IMR-90 (cell line): ENCODE data around the gene EIF2A. TPM values are rescaled to one million over a fixed set of nuclear protein-coding genes. Genes with fewer than 3 reads are reported as not detected.

Experiments used
- ATAC-seq: fragments of 200-7000 bp; cut with Tn5 transposase; 2 replicates; pipeline ENCODE4 v1.9.1; 2020; ENCODE audit warnings: low read depth, mild to moderate bottlenecking, moderate library complexity
- BruUV-seq: library from RNA; stranded (reverse); fragments of 400-500 nt; replicated peaks from 2 replicates; lab custom pipeline; 2021; lab: Mats Ljungman, UMichigan
- CTCF ChIA-PET: fragments of 300-600 bp; formaldehyde crosslinking; extraction: SDS; loops from one replicate; lab custom pipeline; 2021; ENCODE audit warnings: antibody characterized with exemption; lab: Yijun Ruan, JAX
- POLR2A ChIA-PET: fragments of 300-600 bp; sonication (Branson Sonifier 250); formaldehyde crosslinking; loops from one replicate; lab custom pipeline; 2022; ENCODE audit warnings: antibody characterized with exemption; ENCODE audit not compliant: unreplicated experiment; lab: Charles Lee
- DNase-seq: peaks from one replicate; pipeline ENCODE4 v3.0.0; 2013
- H2AFZ ChIP-seq: replicated peaks from 2 replicates; pipeline ENCODE3; 2013; ENCODE audit warnings: low read length, mild to moderate bottlenecking; ENCODE audit not compliant: poor library complexity
- H2AK5ac ChIP-seq: 2 replicates; pipeline ENCODE4 v1.6.1; 2013; ENCODE audit warnings: low read depth, low read length, inconsistent platforms
- H2AK9ac ChIP-seq: replicated peaks from 2 replicates; pipeline ENCODE3; 2013; ENCODE audit warnings: mild to moderate bottlenecking, low read depth, low read length, moderate library complexity; ENCODE audit not compliant: poor library complexity
- H2BK120ac ChIP-seq: 2 replicates; pipeline ENCODE4 v1.6.1; 2013; ENCODE audit warnings: low read depth, low read length, inconsistent platforms
- H2BK15ac ChIP-seq: 3 replicates; pipeline ENCODE4 v1.6.1; 2013; ENCODE audit warnings: low read depth, low read length, inconsistent platforms
- H2BK20ac ChIP-seq: 2 replicates; pipeline ENCODE4 v1.6.1; 2013; ENCODE audit warnings: low read depth, mild to moderate bottlenecking, inconsistent platforms, low read length, moderate library complexity
- H2BK5ac ChIP-seq: 2 replicates; pipeline ENCODE4 v1.6.1; 2013; ENCODE audit warnings: mild to moderate bottlenecking, low read depth, low read length, inconsistent platforms; ENCODE audit not compliant: poor library complexity, severe bottlenecking
- H3K14ac ChIP-seq: replicated peaks from 2 replicates; pipeline ENCODE4 v1.6.1; 2013; ENCODE audit warnings: low read depth, low read length, inconsistent platforms
- H3K18ac ChIP-seq: 2 replicates; pipeline ENCODE4 v1.6.1; 2013; ENCODE audit warnings: low read depth, low read length, control low read depth
- H3K23ac ChIP-seq: 2 replicates; pipeline ENCODE4 v1.6.1; 2013; ENCODE audit warnings: low read depth, low read length, inconsistent platforms
- H3K27ac ChIP-seq: 2 replicates; pipeline ENCODE4 v1.5.1; 2013; ENCODE audit warnings: mild to moderate bottlenecking, control low read depth, low read length; ENCODE audit not compliant: insufficient read depth
- H3K27me3 ChIP-seq: 2 replicates; pipeline ENCODE4 v1.6.1; 2013; ENCODE audit warnings: low read length; ENCODE audit not compliant: control insufficient read depth, insufficient read depth
- H3K36me3 ChIP-seq: 2 replicates; pipeline ENCODE4 v1.6.1; 2013; ENCODE audit warnings: low read length, mixed read lengths; ENCODE audit not compliant: control insufficient read depth, insufficient read depth
- H3K4ac ChIP-seq: 2 replicates; pipeline ENCODE4 v1.6.1; 2013; ENCODE audit warnings: low read depth, low read length, inconsistent platforms
- H3K4me1 ChIP-seq: 2 replicates; pipeline ENCODE4 v1.6.1; 2013; ENCODE audit warnings: low read length, mixed read lengths; ENCODE audit not compliant: control insufficient read depth, insufficient read depth
- H3K4me2 ChIP-seq: 2 replicates; pipeline ENCODE4 v1.6.1; 2013; ENCODE audit warnings: low read depth, mild to moderate bottlenecking, control low read depth, low read length, moderate library complexity
- H3K4me3 ChIP-seq: 2 replicates; pipeline ENCODE4 v1.5.1; 2013; ENCODE audit warnings: low read depth, mild to moderate bottlenecking, control low read depth, low read length, moderate library complexity; ENCODE audit not compliant: insufficient read depth
- H3K56ac ChIP-seq: 2 replicates; pipeline ENCODE4 v1.6.1; 2013; ENCODE audit warnings: low read length, inconsistent platforms; ENCODE audit not compliant: insufficient read depth; ENCODE audit errors: extremely low read depth
- H3K79me1 ChIP-seq, 2 experiments: 2 replicates each; pipeline ENCODE4 v1.6.1; 2013; ENCODE audit warnings: low read length in 2 of 2, inconsistent platforms in 1 of 2, low read depth in 1 of 2
- H3K9ac ChIP-seq: 2 replicates; pipeline ENCODE4 v1.6.1; 2013; ENCODE audit warnings: low read depth, low read length, control low read depth
- H3K9me1 ChIP-seq: 2 replicates; pipeline ENCODE4 v1.6.1; 2013; ENCODE audit warnings: low read length, inconsistent platforms; ENCODE audit not compliant: insufficient read depth
- H3K9me3 ChIP-seq: 2 replicates; pipeline ENCODE4 v1.6.1; 2013; ENCODE audit warnings: low read length; ENCODE audit not compliant: control insufficient read depth, insufficient read depth
- H4K20me1 ChIP-seq: 2 replicates; pipeline ENCODE4 v1.6.1; 2013; ENCODE audit warnings: low read length, inconsistent platforms; ENCODE audit not compliant: insufficient read depth
- H4K5ac ChIP-seq: 2 replicates; pipeline ENCODE4 v1.6.1; 2013; ENCODE audit warnings: mild to moderate bottlenecking, low read depth, low read length, control low read depth
- H4K8ac ChIP-seq, 2 experiments: 2 replicates each; pipeline ENCODE4 v1.6.1; 2013; ENCODE audit warnings: low read depth in 2 of 2, low read length in 2 of 2, control low read depth in 1 of 2, inconsistent platforms in 1 of 2
- H4K91ac ChIP-seq: 2 replicates; pipeline ENCODE4 v1.6.1; 2013; ENCODE audit warnings: low read depth, low read length, inconsistent platforms; ENCODE audit not compliant: insufficient read depth
- CHD1 ChIP-seq: IDR thresholded peaks from 2 replicates; pipeline ENCODE4 v1.6.1; 2012; ENCODE audit warnings: low read depth, low read length, improper control_type of control experiment
- CTCF ChIP-seq: conservative IDR thresholded peaks from 2 replicates; pipeline ENCODE4 v1.5.1; 2012; ENCODE audit warnings: mild to moderate bottlenecking, low read depth, low read length, improper control_type of control experiment
- ELK1 ChIP-seq: fragments of 150-350 bp; IDR thresholded peaks from 2 replicates; pipeline ENCODE4 v1.6.1; 2016; ENCODE audit warnings: low read depth, mild to moderate bottlenecking, low read length, moderate library complexity, borderline replicate concordance
- FOS ChIP-seq: fragments of 150-350 bp; IDR thresholded peaks from 2 replicates; pipeline ENCODE4 v1.6.1; 2016; ENCODE audit warnings: low read depth, low read length
- MAFK ChIP-seq: IDR thresholded peaks from 2 replicates; pipeline ENCODE4 v1.6.1; 2012; ENCODE audit warnings: low read depth, low read length, improper control_type of control experiment
- MAZ ChIP-seq: IDR thresholded peaks from 2 replicates; pipeline ENCODE4 v1.6.1; 2012; ENCODE audit warnings: low read depth, mild to moderate bottlenecking, low read length, improper control_type of control experiment, moderate library complexity, borderline replicate concordance
- MXI1 ChIP-seq: IDR thresholded peaks from 2 replicates; pipeline ENCODE4 v1.6.1; 2012; ENCODE audit warnings: low read depth, mild to moderate bottlenecking, low read length, moderate library complexity, borderline replicate concordance
- NFE2L2 ChIP-seq: fragments of 150-350 bp; IDR thresholded peaks from 2 replicates; pipeline ENCODE4 v1.6.1; 2016; ENCODE audit warnings: low read depth, mild to moderate bottlenecking, low read length
- POLR2A ChIP-seq: IDR thresholded peaks from 2 replicates; pipeline ENCODE4 v1.6.1; 2012; ENCODE audit warnings: mild to moderate bottlenecking, low read depth, low read length
- RAD21 ChIP-seq: IDR thresholded peaks from 2 replicates; pipeline ENCODE4 v1.6.1; 2012; ENCODE audit warnings: low read length, improper control_type of control experiment
- RCOR1 ChIP-seq: IDR thresholded peaks from 2 replicates; pipeline ENCODE4 v1.6.1; 2012; ENCODE audit warnings: mild to moderate bottlenecking, low read length, improper control_type of control experiment; ENCODE audit not compliant: insufficient replicate concordance
- RFX5 ChIP-seq: IDR thresholded peaks from 2 replicates; pipeline ENCODE4 v1.8.0; 2012; ENCODE audit warnings: low read depth, mild to moderate bottlenecking, low read length, moderate library complexity
- SMC3 ChIP-seq: fragments of 150-350 bp; IDR thresholded peaks from 2 replicates; pipeline ENCODE4 v1.6.1; 2016; ENCODE audit warnings: low read depth, mild to moderate bottlenecking, antibody characterized with exemption, low read length, moderate library complexity
- WGBS, 2 experiments: methylation state at CpG; one replicate each; pipeline versions ENCODE4 v1.1.5 to v1.1.7; 2013; ENCODE audit warnings: missing lambda C conversion rate in 2 of 2; ENCODE audit not compliant: insufficient read length in 1 of 2; ENCODE audit errors: extremely low coverage in 2 of 2; 5-methylcytosine and 5-hydroxymethylcytosine counted together
- dilution Hi-C: fragments of 300-500 bp; cut with HindIII; formaldehyde crosslinking; loops from one replicate; pipeline ENCODE4 v1.14.3; 2018; ENCODE audit warnings: low sequenced_read_pairs; ENCODE audit not compliant: unreplicated experiment
- in situ Hi-C: fragments of 300-500 bp; cut with MboI; formaldehyde crosslinking; loops from 3 replicates; pipeline ENCODE4 v1.14.3; 2019; ENCODE audit warnings: low sequenced_read_pairs, inconsistent platforms, mixed read lengths
- intact Hi-C: fragments of 100-400 bp; cut with micrococcal nuclease; formaldehyde crosslinking; loops from 2 replicates; pipeline ENCODE4 v1.10.0; 2022
- polyA plus RNA-seq, 3 experiments: library from polyadenylated mRNA; depleted of rRNA; stranded (reverse); fragments of >200 nt; gene quantifications; 2 replicates each; pipeline ENCODE4 v1.2.3, GENCODE V29; 2012; ENCODE audit warnings: low replicate concordance in 1 of 3
- total RNA-seq: library from RNA; depleted of rRNA; stranded (reverse); fragments of >200 nt; gene quantifications from 2 replicates; pipeline ENCODE4 v1.2.3, GENCODE V29; 2012

The EIF2A gene
- total and polyA plus RNA-seq, 2 of the 4 experiments (the other 2 are of a cell fraction) = 61.2 to 166 TPM

- no peak for TF ChIP-seq MAFK
Measured at GRCh38 chr3:150613709-150614480, 67.3 kb downstream of the EIF2A start (continued).

- Histone ChIP-seq H2AK9ac (no peak overlapping the region), H3K9ac (no peak overlapping the region), H3K56ac (no peak overlapping the region), H3K4me1 (no peaks in the 10 kb centered on the region), H3K9me3 (no peaks in the 10 kb centered on the region), H4K8ac (no peak overlapping the region; a peak in 1 of 4 replicates), H2AK5ac (no peak overlapping the region), H3K27ac (no peak overlapping the region), H4K91ac (no peak overlapping the region), H4K5ac (no peak overlapping the region), H3K14ac (0 out of 2 replicates have a peak overlapping the region, but pooled peaks have one; percentile 53), H3K23ac (peak overlapping the region; percentile 24; the same call in 1 of the 2 replicates), H3K36me3 (peaks cover 5% of the 10 kb centered on the region; the same call in 1 of the 2 replicates), H3K4ac (no peak overlapping the region), H3K4me2 (no peak overlapping the region), H4K20me1 (peaks cover 10% of the 10 kb centered on the region; the same call in 1 of the 2 replicates), H3K79me1 (peaks cover 24 to 31% of the 10 kb centered on the region in 2 experiments), H2AFZ (no peak overlapping the region), H3K9me1 (peaks cover 5% of the 10 kb centered on the region; the same call in 1 of the 2 replicates), H2BK120ac (no peak overlapping the region), H3K27me3 (no peaks in the 10 kb centered on the region), H2BK5ac (no peak overlapping the region), H2BK15ac (no peak overlapping the region), H2BK20ac (no peak overlapping the region), H3K4me3 (no peak overlapping the region), H3K18ac (no peak overlapping the region)
- POLR2A ChIA-PET = no interaction called here
- no peak for DNase-seq
- CTCF ChIA-PET = no interaction called here
- in situ Hi-C loops = no loop called here
- no TSS peak for BruUV-seq
- intact Hi-C loops = no loop called here
- dilution Hi-C loops = no loop called here
- no CpG with 5 or more reads among the region's 7 CpGs for WGBS, 2 experiments
- no peak for ATAC-seq
- no peak for TF ChIP-seq CHD1
- no peak for TF ChIP-seq FOS
- no peak for TF ChIP-seq NFE2L2
- TF ChIP-seq RCOR1 = no peak
- TF ChIP-seq ELK1 = no peak
- no peak for TF ChIP-seq MXI1
- TF ChIP-seq CTCF = no peak
- no peak for TF ChIP-seq POLR2A
- no peak for TF ChIP-seq RAD21
- TF ChIP-seq MAZ = no peak
- TF ChIP-seq MAFK = no peak
- no peak for TF ChIP-seq RFX5
- no peak for TF ChIP-seq SMC3
Measured at GRCh38 chr3:150620002-150620689, 73.6 kb downstream of the EIF2A start.
